ENCODE results near the gene SPTSSA.
A peak's percentile ranks its signal among the peaks of the same experiment; 100 is the strongest.
"Not testable (repeated sequence)": the region's sequence is repeated elsewhere in the genome, so short reads cannot be mapped to it uniquely, and the experiment has no call there.

The SPTSSA gene

GRCh38 chr14:34462132-34462893 lies at the start of gene SPTSSA:
Gene SPTSSA (minus strand): TSS chr14:34462240. CDS start chr14:34462207, 33 bp downstream.
- peak within 1 kb of the TSS; percentile 91 for H3K9ac ChIP-seq (ENCODE audit: low read length)
- no peaks in the 10 kb centered on the region for H3K9me3 ChIP-seq (ENCODE audit: control insufficient read depth, low read length)
- H3K4me1 ChIP-seq (ENCODE audit: control insufficient read depth, insufficient read depth, low read length) = peaks cover 28% of the 10 kb centered on the region
- H3K36me3 ChIP-seq (ENCODE audit: control insufficient read depth, insufficient read depth, low read length, severe bottlenecking) = no peaks in the 10 kb centered on the region
- DNase-seq (ENCODE audit: low read depth) = peak; percentile 99
- no peaks in the 10 kb centered on the region for H3K27me3 ChIP-seq (replicated peaks; ENCODE audit: control insufficient read depth, insufficient read depth, low read length)
- H3K4me3 ChIP-seq (ENCODE audit: low read length) = peak within 1 kb of the TSS; percentile 90

- H3K27me3 ChIP-seq (replicated peaks; ENCODE audit: control insufficient read depth, insufficient read depth, low read length) = no peaks in the 10 kb centered on the region
These were observed 45.8 kb upstream of the SPTSSA start for GRCh38 chr14:34507884-34508283.

GRCh38 chr14:34507459-34507858 lies 45.4 kb upstream of the SPTSSA start:
- DNase-seq (ENCODE audit: low read depth) = no peak
- peaks cover 7% of the 10 kb centered on the region for H3K4me1 ChIP-seq (ENCODE audit: control insufficient read depth, insufficient read depth, low read length)
- H3K9ac ChIP-seq (ENCODE audit: low read length) = no peak overlapping the region
- no peak overlapping the region for H3K4me3 ChIP-seq (ENCODE audit: low read length)
- no peaks in the 10 kb centered on the region for H3K27me3 ChIP-seq (replicated peaks; ENCODE audit: control insufficient read depth, insufficient read depth, low read length)
- no peaks in the 10 kb centered on the region for H3K36me3 ChIP-seq (ENCODE audit: control insufficient read depth, insufficient read depth, low read length, severe bottlenecking)
- no peaks in the 10 kb centered on the region for H3K9me3 ChIP-seq (ENCODE audit: control insufficient read depth, low read length)

More at GRCh38 chr14:34507884-34508283, 45.8 kb upstream of the SPTSSA start:
- Histone ChIP-seq H3K9ac (ENCODE audit: low read length) (no peak overlapping the region), H3K36me3 (ENCODE audit: control insufficient read depth, insufficient read depth, low read length, severe bottlenecking) (no peaks in the 10 kb centered on the region), H3K4me3 (ENCODE audit: low read length) (no peak overlapping the region), H3K4me1 (ENCODE audit: control insufficient read depth, insufficient read depth, low read length) (peaks cover 2% of the 10 kb centered on the region), H3K9me3 (ENCODE audit: control insufficient read depth, low read length) (no peaks in the 10 kb centered on the region)
- no peak for DNase-seq (ENCODE audit: low read depth)

GRCh38 chr14:34505124-34505491 lies 43.1 kb upstream of the SPTSSA start:
- H3K4me1 ChIP-seq (ENCODE audit: control insufficient read depth, insufficient read depth, low read length) = peaks cover 13% of the 10 kb centered on the region
- not testable (repeated sequence) for DNase-seq (ENCODE audit: low read depth); H3K27me3 ChIP-seq (replicated peaks; ENCODE audit: control insufficient read depth, insufficient read depth, low read length); H3K9ac ChIP-seq (ENCODE audit: low read length); H3K4me3 ChIP-seq (ENCODE audit: low read length); H3K36me3 ChIP-seq (ENCODE audit: control insufficient read depth, insufficient read depth, low read length, severe bottlenecking); H3K9me3 ChIP-seq (ENCODE audit: control insufficient read depth, low read length)

- not testable (repeated sequence) for H3K36me3 ChIP-seq (ENCODE audit: control insufficient read depth, insufficient read depth, low read length, severe bottlenecking); H3K9ac ChIP-seq (ENCODE audit: low read length); H3K27me3 ChIP-seq (replicated peaks; ENCODE audit: control insufficient read depth, insufficient read depth, low read length); DNase-seq (ENCODE audit: low read depth); H3K9me3 ChIP-seq (ENCODE audit: control insufficient read depth, low read length); H3K4me3 ChIP-seq (ENCODE audit: low read length)
- H3K4me1 ChIP-seq (ENCODE audit: control insufficient read depth, insufficient read depth, low read length) = peaks cover 13% of the 10 kb centered on the region
These were observed 42.0 kb upstream of the SPTSSA start for GRCh38 chr14:34504027-34504426.

GRCh38 chr14:34502545-34503225 lies 40.6 kb upstream of the SPTSSA start:
- H3K4me3 ChIP-seq (ENCODE audit: low read length) = no peak overlapping the region
- H3K36me3 ChIP-seq (ENCODE audit: control insufficient read depth, insufficient read depth, low read length, severe bottlenecking) = no peaks in the 10 kb centered on the region
- H3K27me3 ChIP-seq (replicated peaks; ENCODE audit: control insufficient read depth, insufficient read depth, low read length) = no peaks in the 10 kb centered on the region

GRCh38 chr14:34502001-34502400 lies 40.0 kb upstream of the SPTSSA start:
- DNase-seq (ENCODE audit: low read depth) = peak; percentile 31
- H3K4me1 ChIP-seq (ENCODE audit: control insufficient read depth, insufficient read depth, low read length) = peaks cover 20% of the 10 kb centered on the region
- no peaks in the 10 kb centered on the region for H3K27me3 ChIP-seq (replicated peaks; ENCODE audit: control insufficient read depth, insufficient read depth, low read length)
- no peak overlapping the region for H3K9ac ChIP-seq (ENCODE audit: low read length)
- H3K4me3 ChIP-seq (ENCODE audit: low read length) = no peak overlapping the region
- no peaks in the 10 kb centered on the region for H3K36me3 ChIP-seq (ENCODE audit: control insufficient read depth, insufficient read depth, low read length, severe bottlenecking)
- no peaks in the 10 kb centered on the region for H3K9me3 ChIP-seq (ENCODE audit: control insufficient read depth, low read length)

More at GRCh38 chr14:34502545-34503225, 40.6 kb upstream of the SPTSSA start:
- Histone ChIP-seq H3K9ac (ENCODE audit: low read length) (no peak overlapping the region), H3K4me1 (ENCODE audit: control insufficient read depth, insufficient read depth, low read length) (peaks cover 14% of the 10 kb centered on the region), H3K9me3 (ENCODE audit: control insufficient read depth, low read length) (no peaks in the 10 kb centered on the region)
- DNase-seq (ENCODE audit: low read depth) = peak; percentile 42

GRCh38 chr14:34501004-34501580 lies 39.1 kb upstream of the SPTSSA start:
- H3K27me3 ChIP-seq (replicated peaks; ENCODE audit: control insufficient read depth, insufficient read depth, low read length) = no peaks in the 10 kb centered on the region
- DNase-seq (ENCODE audit: low read depth) = no peak
- no peak overlapping the region for H3K9ac ChIP-seq (ENCODE audit: low read length)
- no peaks in the 10 kb centered on the region for H3K9me3 ChIP-seq (ENCODE audit: control insufficient read depth, low read length)
- no peaks in the 10 kb centered on the region for H3K36me3 ChIP-seq (ENCODE audit: control insufficient read depth, insufficient read depth, low read length, severe bottlenecking)
- no peak overlapping the region for H3K4me3 ChIP-seq (ENCODE audit: low read length)
- peaks cover 29% of the 10 kb centered on the region for H3K4me1 ChIP-seq (ENCODE audit: control insufficient read depth, insufficient read depth, low read length)

GRCh38 chr14:34498684-34499412 lies 36.8 kb upstream of the SPTSSA start:
- Histone ChIP-seq H3K36me3 (ENCODE audit: control insufficient read depth, insufficient read depth, low read length, severe bottlenecking) (no peaks in the 10 kb centered on the region), H3K4me3 (ENCODE audit: low read length) (no peak overlapping the region), H3K27me3 (replicated peaks; ENCODE audit: control insufficient read depth, insufficient read depth, low read length) (no peaks in the 10 kb centered on the region), H3K4me1 (ENCODE audit: control insufficient read depth, insufficient read depth, low read length) (peaks cover 34% of the 10 kb centered on the region), H3K9me3 (ENCODE audit: control insufficient read depth, low read length) (no peaks in the 10 kb centered on the region), H3K9ac (ENCODE audit: low read length) (no peak overlapping the region)
- DNase-seq (ENCODE audit: low read depth) = no peak

- H3K4me1 ChIP-seq (ENCODE audit: control insufficient read depth, insufficient read depth, low read length) = peaks cover 21% of the 10 kb centered on the region
- peak overlapping the region; percentile 72 for H3K9ac ChIP-seq (ENCODE audit: low read length)
- no peaks in the 10 kb centered on the region for H3K36me3 ChIP-seq (ENCODE audit: control insufficient read depth, insufficient read depth, low read length, severe bottlenecking)
- no peaks in the 10 kb centered on the region for H3K9me3 ChIP-seq (ENCODE audit: control insufficient read depth, low read length)
- peak overlapping the region; percentile 20 for H3K4me3 ChIP-seq (ENCODE audit: low read length)
- no peaks in the 10 kb centered on the region for H3K27me3 ChIP-seq (replicated peaks; ENCODE audit: control insufficient read depth, insufficient read depth, low read length)
- peak; percentile 95 for DNase-seq (ENCODE audit: low read depth)
These were observed 34.9 kb upstream of the SPTSSA start for GRCh38 chr14:34496679-34497513.

Data from adipocyte (in vitro differentiated cells).